OCI-LY3 (cell line): ENCODE data around the gene KIAA1671.

ENCODE experiments used
- H2AFZ ChIP-seq: fragments of 200-600, 300-600 bp; shearing (Covaris generic); 2 replicates; pipeline ENCODE4 v1.6.0; 2014; ENCODE audit warnings: antibody characterized with exemption, low read depth, low read length
- H3K27ac ChIP-seq: fragments of 200-600, 300-600 bp; sonication (generic); 2 replicates; pipeline ENCODE4 v1.5.1; 2014; ENCODE audit warnings: mild to moderate bottlenecking, low read length, moderate library complexity, mixed read lengths
- H3K27me3 ChIP-seq: fragments of 200-600, 300-600 bp; sonication (generic); 2 replicates; pipeline ENCODE4 v1.6.1; 2014; ENCODE audit warnings: low read depth, low read length, mixed read lengths
- H3K36me3 ChIP-seq: fragments of 200-600, 300-600 bp; sonication (generic); replicated peaks from 2 replicates; pipeline ENCODE3; 2014; ENCODE audit warnings: low read depth, low read length, mixed read lengths
- H3K4me1 ChIP-seq: fragments of 300-600, 200-600 bp; sonication (generic); 2 replicates; pipeline ENCODE4 v1.6.1; 2014; ENCODE audit warnings: low read length, mixed read lengths
- H3K4me2 ChIP-seq: fragments of 200-600, 300-600 bp; sonication (generic); 2 replicates; pipeline ENCODE4 v1.6.1; 2014; ENCODE audit warnings: low read length, mixed read lengths
- H3K4me3 ChIP-seq: fragments of 300-600, 200-600 bp; sonication (generic); 2 replicates; pipeline ENCODE4 v1.5.1; 2014; ENCODE audit warnings: antibody characterized with exemption, mild to moderate bottlenecking, low read length, moderate library complexity
- H3K79me2 ChIP-seq: fragments of 300-600, 200-600 bp; shearing (Covaris generic); 2 replicates; pipeline ENCODE4 v1.6.1; 2014; ENCODE audit warnings: mild to moderate bottlenecking, low read length, mixed read lengths
- H3K9ac ChIP-seq: fragments of 300-600, 200-600 bp; shearing (Covaris generic); 2 replicates; pipeline ENCODE4 v1.6.0; 2014; ENCODE audit warnings: mild to moderate bottlenecking, low read length, moderate library complexity
- H3K9me3 ChIP-seq: fragments of 200-600, 300-600 bp; shearing (Covaris generic); 2 replicates; pipeline ENCODE4 v1.6.1; 2014; ENCODE audit warnings: low read length, mixed read lengths; ENCODE audit not compliant: insufficient read depth
- H4K20me1 ChIP-seq: fragments of 200-600, 300-600 bp; sonication (generic); 2 replicates; pipeline ENCODE4 v1.6.1; 2016; ENCODE audit warnings: low read length, mixed read lengths; ENCODE audit not compliant: insufficient read depth
- EZH2phosphoT487 ChIP-seq: fragments of 200-600 bp; shearing (Covaris generic); IDR thresholded peaks from 2 replicates; pipeline ENCODE4 v1.6.1; 2018; ENCODE audit warnings: antibody characterized with exemption, mixed run types, low read depth
- TF ChIP-seq, protein P1 (sequence below): fragments of 200-600, 300-600 bp; sonication (generic); IDR thresholded peaks from 2 replicates; pipeline ENCODE4 v1.5.1; 2014; ENCODE audit warnings: antibody characterized with exemption, low read length, low read depth

The KIAA1671 gene

DNA sequence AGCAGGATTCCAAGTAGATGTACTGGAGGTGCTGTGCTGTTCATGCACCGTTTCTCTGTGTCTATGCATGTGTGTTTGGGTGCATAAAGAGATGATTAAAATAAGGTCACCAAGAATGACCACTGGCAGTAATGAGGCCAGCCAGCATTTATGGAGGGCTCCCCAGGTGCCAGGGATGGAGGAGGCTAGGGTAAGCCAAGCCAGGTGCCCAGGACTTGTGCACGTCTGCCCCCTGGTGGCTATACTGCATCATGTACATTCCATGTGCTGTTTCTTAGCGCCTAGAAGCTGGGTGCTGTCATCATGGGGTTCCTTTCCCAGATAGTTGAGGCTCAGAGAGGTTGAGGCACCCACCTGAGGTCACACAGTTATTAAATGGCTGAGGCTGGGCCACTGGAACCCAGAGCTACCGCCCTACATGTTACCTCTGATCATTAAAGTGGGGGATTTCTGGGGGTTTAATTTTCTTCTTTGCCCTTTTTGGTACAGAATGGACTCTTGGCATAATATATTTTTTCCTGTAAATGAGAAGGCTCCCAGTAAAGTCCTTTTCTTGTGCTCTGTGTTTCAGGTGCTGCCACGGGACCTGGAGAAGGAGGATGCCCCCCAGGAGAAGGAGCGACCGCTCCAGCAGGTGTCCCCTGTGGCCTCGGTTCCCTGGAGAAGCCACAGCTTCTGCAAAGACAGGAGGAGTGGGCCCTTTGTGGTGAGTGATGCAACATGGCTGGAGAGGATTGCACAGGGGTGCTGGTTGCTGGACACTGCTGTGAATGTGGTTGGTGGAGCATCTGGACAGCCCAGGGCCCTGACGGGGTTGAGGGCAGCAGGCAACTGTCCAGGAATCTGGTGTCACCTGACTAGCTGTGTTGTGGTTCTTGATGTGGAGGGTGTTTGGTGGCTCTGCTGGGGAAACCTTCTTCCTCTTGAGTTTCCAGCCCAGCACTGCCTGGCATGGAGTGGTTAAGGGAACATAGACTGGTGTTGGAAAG lies 96.4 kb downstream of the KIAA1671 start:
- H3K79me2 ChIP-seq: no peaks in the 10 kb centered on the region
- TF ChIP-seq EZH2phosphoT487: no peak
- TF ChIP-seq, protein P1, sequence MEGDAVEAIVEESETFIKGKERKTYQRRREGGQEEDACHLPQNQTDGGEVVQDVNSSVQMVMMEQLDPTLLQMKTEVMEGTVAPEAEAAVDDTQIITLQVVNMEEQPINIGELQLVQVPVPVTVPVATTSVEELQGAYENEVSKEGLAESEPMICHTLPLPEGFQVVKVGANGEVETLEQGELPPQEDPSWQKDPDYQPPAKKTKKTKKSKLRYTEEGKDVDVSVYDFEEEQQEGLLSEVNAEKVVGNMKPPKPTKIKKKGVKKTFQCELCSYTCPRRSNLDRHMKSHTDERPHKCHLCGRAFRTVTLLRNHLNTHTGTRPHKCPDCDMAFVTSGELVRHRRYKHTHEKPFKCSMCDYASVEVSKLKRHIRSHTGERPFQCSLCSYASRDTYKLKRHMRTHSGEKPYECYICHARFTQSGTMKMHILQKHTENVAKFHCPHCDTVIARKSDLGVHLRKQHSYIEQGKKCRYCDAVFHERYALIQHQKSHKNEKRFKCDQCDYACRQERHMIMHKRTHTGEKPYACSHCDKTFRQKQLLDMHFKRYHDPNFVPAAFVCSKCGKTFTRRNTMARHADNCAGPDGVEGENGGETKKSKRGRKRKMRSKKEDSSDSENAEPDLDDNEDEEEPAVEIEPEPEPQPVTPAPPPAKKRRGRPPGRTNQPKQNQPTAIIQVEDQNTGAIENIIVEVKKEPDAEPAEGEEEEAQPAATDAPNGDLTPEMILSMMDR: peak; percentile 93
- no peak overlapping the region for H3K27ac ChIP-seq
- H3K4me2 ChIP-seq: no peak overlapping the region
- no peak overlapping the region for H2AFZ ChIP-seq
- H3K27me3 ChIP-seq: 0 out of 2 replicates have a peak, but pooled peaks cover 2% of the 10 kb centered on the region
- H3K9ac ChIP-seq: no peak overlapping the region
- H3K4me1 ChIP-seq: no peaks in the 10 kb centered on the region
- H3K36me3 ChIP-seq: no peaks in the 10 kb centered on the region
- H3K9me3 ChIP-seq: peaks cover 5% of the 10 kb centered on the region; the same call in 1 of the 2 replicates
- H4K20me1 ChIP-seq: no peaks in the 10 kb centered on the region
- H3K4me3 ChIP-seq: no peak overlapping the region

DNA sequence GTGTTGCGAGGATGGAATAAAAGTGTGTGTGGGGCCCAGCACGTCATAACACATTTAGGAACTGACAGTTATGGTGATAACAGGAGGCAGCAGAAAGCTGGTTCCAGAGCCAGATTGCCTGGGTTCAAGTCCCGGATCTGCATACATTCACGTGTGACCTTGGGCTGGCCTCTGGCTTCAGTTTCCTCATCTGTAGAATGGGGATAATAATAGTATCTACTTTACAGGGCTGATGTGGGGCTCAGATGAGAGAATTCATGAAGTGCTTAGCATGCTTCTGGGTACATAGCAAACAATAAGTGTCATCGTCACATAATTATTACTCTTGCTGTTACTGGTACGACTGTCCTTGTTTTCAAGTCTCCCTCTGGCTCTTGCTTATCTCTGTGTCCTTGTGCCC lies 97.3 kb downstream of the KIAA1671 start:
- H3K4me3 ChIP-seq: no peak overlapping the region
- H3K4me1 ChIP-seq: no peaks in the 10 kb centered on the region
- no peak overlapping the region for H3K9ac ChIP-seq
- H3K27me3 ChIP-seq: 0 out of 2 replicates have a peak, but pooled peaks cover 2% of the 10 kb centered on the region
- no peaks in the 10 kb centered on the region for H3K36me3 ChIP-seq
- H3K4me2 ChIP-seq: no peak overlapping the region
- H3K27ac ChIP-seq: no peak overlapping the region
- TF ChIP-seq EZH2phosphoT487: no peak
- TF ChIP-seq, protein P1: no peak
- H3K9me3 ChIP-seq: peaks cover 5% of the 10 kb centered on the region; the same call in 1 of the 2 replicates
- no peak overlapping the region for H2AFZ ChIP-seq
- no peaks in the 10 kb centered on the region for H4K20me1 ChIP-seq
- H3K79me2 ChIP-seq: no peaks in the 10 kb centered on the region

DNA sequence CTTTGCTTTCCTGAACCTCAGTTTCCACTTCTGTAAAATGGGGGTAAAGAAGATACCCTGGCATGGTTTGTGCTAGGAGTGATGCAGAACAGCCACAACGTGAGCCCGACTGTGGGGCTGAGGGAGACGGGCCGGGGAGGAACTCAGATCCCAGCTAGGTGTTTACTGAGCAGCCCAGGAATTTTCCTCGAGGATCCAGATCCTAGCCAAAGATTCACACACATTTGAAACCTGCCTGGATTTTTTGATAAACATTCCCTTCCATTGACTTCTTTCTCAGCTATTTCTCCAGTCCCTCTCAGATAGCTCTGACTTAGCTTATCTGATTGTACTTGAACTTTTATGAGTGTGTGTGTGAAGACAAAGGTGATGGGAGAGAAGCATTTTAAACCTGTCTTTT lies 98.0 kb downstream of the KIAA1671 start:
- Histone ChIP-seq H3K27me3 (peaks cover 7% of the 10 kb centered on the region; the same call in 1 of the 2 replicates), H3K27ac (no peak overlapping the region), H3K36me3 (no peaks in the 10 kb centered on the region)

DNA sequence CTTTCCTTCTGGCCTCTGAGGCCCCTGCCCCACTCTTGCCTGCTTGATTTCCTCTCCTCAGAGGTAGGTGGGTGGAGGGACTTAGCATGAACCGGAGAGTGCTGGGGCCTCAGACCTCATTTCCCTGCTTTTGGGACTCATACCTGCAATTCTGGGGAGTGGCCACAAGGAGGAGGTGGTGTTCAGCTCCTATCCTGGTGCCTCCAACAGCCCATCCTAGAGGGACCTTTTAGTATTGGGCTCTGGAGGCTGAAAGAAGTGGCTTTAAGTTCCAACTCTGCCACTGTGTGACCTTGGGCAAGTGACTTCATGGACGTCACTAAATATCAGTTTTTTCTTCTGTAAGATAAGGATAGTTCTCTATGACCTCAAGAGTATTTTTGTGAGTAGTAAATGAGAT lies 98.6 kb downstream of the KIAA1671 start:
- no peaks in the 10 kb centered on the region for H4K20me1 ChIP-seq
- no peak overlapping the region for H3K9ac ChIP-seq
- no peak overlapping the region for H2AFZ ChIP-seq
- H3K27me3 ChIP-seq: peaks cover 7% of the 10 kb centered on the region; the same call in 1 of the 2 replicates
- H3K4me1 ChIP-seq: no peaks in the 10 kb centered on the region
- H3K27ac ChIP-seq: no peak overlapping the region
- no peak overlapping the region for H3K4me2 ChIP-seq
- no peaks in the 10 kb centered on the region for H3K79me2 ChIP-seq
- H3K9me3 ChIP-seq: peaks cover 5% of the 10 kb centered on the region; the same call in 1 of the 2 replicates
- TF ChIP-seq EZH2phosphoT487: no peak
- TF ChIP-seq, protein P1: peak; percentile 36
- H3K4me3 ChIP-seq: no peak overlapping the region
- no peaks in the 10 kb centered on the region for H3K36me3 ChIP-seq

More for the DNA sequence above, 98.0 kb downstream of the KIAA1671 start:
- Histone ChIP-seq H2AFZ (no peak overlapping the region), H3K4me2 (no peak overlapping the region), H3K4me1 (no peaks in the 10 kb centered on the region), H3K9ac (no peak overlapping the region), H3K79me2 (no peaks in the 10 kb centered on the region), H3K4me3 (no peak overlapping the region), H3K9me3 (peaks cover 5% of the 10 kb centered on the region; the same call in 1 of the 2 replicates), H4K20me1 (no peaks in the 10 kb centered on the region)
- TF ChIP-seq, protein P1: no peak
- TF ChIP-seq EZH2phosphoT487: no peak
